CD4-positive, alpha-beta T cell treated with Interleukin-21 for 1 hour (primary cell): ENCODE measurements around the gene ADCYAP1R1.

ENCODE experiments used
- DNase-seq: peaks from one replicate; pipeline ENCODE4 v3.0.0-alpha.2; 2020

Gene ADCYAP1R1

GRCh38 chr7:31092606-31093005 lies 40.5 kb downstream of the ADCYAP1R1 start:
- no peak for DNase-seq

- DNase-seq: no peak
Observed at GRCh38 chr7:31093282-31093681, 41.2 kb downstream of the ADCYAP1R1 start.

- no peak for DNase-seq
Observed at GRCh38 chr7:31094271-31094670, 42.2 kb downstream of the ADCYAP1R1 start.

GRCh38 chr7:31095286-31096197 lies 43.4 kb downstream of the ADCYAP1R1 start:
- no peak for DNase-seq

GRCh38 chr7:31096198-31096876 lies 44.2 kb downstream of the ADCYAP1R1 start:
- no peak for DNase-seq

- DNase-seq: no peak
Observed at GRCh38 chr7:31096877-31097258, 44.8 kb downstream of the ADCYAP1R1 start.

- no peak for DNase-seq
Observed at GRCh38 chr7:31098642-31099360, 46.7 kb downstream of the ADCYAP1R1 start.

- DNase-seq: no peak
Observed at GRCh38 chr7:31099451-31100444, 47.6 kb downstream of the ADCYAP1R1 start.

GRCh38 chr7:31100445-31100844 lies 48.3 kb downstream of the ADCYAP1R1 start:
- DNase-seq: no peak

- no peak for DNase-seq
Observed at GRCh38 chr7:31100871-31101270, 48.8 kb downstream of the ADCYAP1R1 start.

- no peak for DNase-seq
Observed at GRCh38 chr7:31101544-31101943, 49.4 kb downstream of the ADCYAP1R1 start.

GRCh38 chr7:31102151-31102972 lies 50.3 kb downstream of the ADCYAP1R1 start:
- no peak for DNase-seq

- DNase-seq: no peak
Observed at GRCh38 chr7:31102973-31103850, 51.1 kb downstream of the ADCYAP1R1 start.

- DNase-seq: no peak
Observed at GRCh38 chr7:31104361-31105255, 52.5 kb downstream of the ADCYAP1R1 start.

- DNase-seq: no peak
Observed at GRCh38 chr7:31105256-31105950, 53.3 kb downstream of the ADCYAP1R1 start.

GRCh38 chr7:31106303-31107105 lies 54.4 kb downstream of the ADCYAP1R1 start:
- no peak for DNase-seq
